Right atrium auricular region (tissue), 2 donors: ENCODE data around the gene WBP1L. TPM values are rescaled to one million over a fixed set of nuclear protein-coding genes. Genes with fewer than 3 reads are reported as not detected.

Experiments
- DNase-seq: peaks from one replicate; pipeline ENCODE4 v3.0.0-alpha.2; 2019; ENCODE audit warnings: low spot score
- H3K27ac ChIP-seq, 2 donors: fragments of 200-600 bp; sonication (generic); 1 replicate in 1 of 2; 2 replicates in 1 of 2; pipeline ENCODE4 v1.5.1; 2016 to 2019
- H3K27me3 ChIP-seq, 2 donors: fragments of 200-600 bp; sonication (generic); one replicate each; pipeline versions ENCODE4 v1.5.1 to v1.6.0; 2017 to 2019
- H3K36me3 ChIP-seq: fragments of 200-600 bp; sonication (generic); one replicate; pipeline ENCODE4 v1.5.1; 2016
- H3K4me1 ChIP-seq, 2 donors: fragments of 200-600 bp; sonication (generic); one replicate each; pipeline versions ENCODE4 v1.5.1 to v1.6.0; 2017 to 2019
- H3K4me3 ChIP-seq, 2 donors: fragments of 200-600 bp; sonication (generic); 1 replicate in 1 of 2; 2 replicates in 1 of 2; pipeline ENCODE4 v1.5.1; 2017 to 2019; ENCODE audit warnings: mild to moderate bottlenecking in 1 of 2, moderate library complexity in 1 of 2
- H3K9me3 ChIP-seq, 2 donors: fragments of 200-600 bp; sonication (generic); one replicate each; pipeline ENCODE4 v1.5.1; 2019
- CTCF ChIP-seq, 2 donors: fragments of 200-600 bp; sonication (generic); IDR thresholded peaks; one replicate each; pipeline ENCODE4 v1.5.1; 2019; ENCODE audit warnings: antibody characterized with exemption in 2 of 2
- total RNA-seq, 2 donors: library from RNA; depleted of rRNA; stranded (reverse); fragments of >200 nt; gene quantifications; one replicate each; pipeline ENCODE4 v1.1.0, GENCODE V29; 2016

WBP1L gene
- total RNA-seq, 2 donors from 2014 or later: 46.1 to 94.4 TPM

GRCh38 chr10:102745157-102745556, 1.4 kb downstream of the WBP1L start:
- peak overlapping the region; percentile 98 for H3K4me3 ChIP-seq
- peaks cover 0 to 30% of the 10 kb centered on the region in 2 donors for H3K4me1 ChIP-seq
- no peaks in the 10 kb centered on the region for H3K9me3 ChIP-seq
- H3K36me3 ChIP-seq: no peaks in the 10 kb centered on the region
- peak overlapping the region; percentile 87 to 94 for H3K27ac ChIP-seq
- no peak for TF ChIP-seq CTCF (IDR thresholded peaks at IDR 0.05)
- no peaks in the 10 kb centered on the region for H3K27me3 ChIP-seq
- no peak for DNase-seq

GRCh38 chr10:102752266-102752930, 8.7 kb downstream of the WBP1L start:
- DNase-seq: peak; percentile 85
- Histone ChIP-seq H3K27ac (peak overlapping the region; percentile 78 to 88), H3K4me1 (peaks cover 0 to 31% of the 10 kb centered on the region in 2 donors), H3K4me3 (no peak overlapping the region), H3K9me3 (no peaks in the 10 kb centered on the region), H3K36me3 (no peaks in the 10 kb centered on the region), H3K27me3 (no peaks in the 10 kb centered on the region)
- TF ChIP-seq CTCF (IDR thresholded peaks at IDR 0.05): no peak

DNA sequence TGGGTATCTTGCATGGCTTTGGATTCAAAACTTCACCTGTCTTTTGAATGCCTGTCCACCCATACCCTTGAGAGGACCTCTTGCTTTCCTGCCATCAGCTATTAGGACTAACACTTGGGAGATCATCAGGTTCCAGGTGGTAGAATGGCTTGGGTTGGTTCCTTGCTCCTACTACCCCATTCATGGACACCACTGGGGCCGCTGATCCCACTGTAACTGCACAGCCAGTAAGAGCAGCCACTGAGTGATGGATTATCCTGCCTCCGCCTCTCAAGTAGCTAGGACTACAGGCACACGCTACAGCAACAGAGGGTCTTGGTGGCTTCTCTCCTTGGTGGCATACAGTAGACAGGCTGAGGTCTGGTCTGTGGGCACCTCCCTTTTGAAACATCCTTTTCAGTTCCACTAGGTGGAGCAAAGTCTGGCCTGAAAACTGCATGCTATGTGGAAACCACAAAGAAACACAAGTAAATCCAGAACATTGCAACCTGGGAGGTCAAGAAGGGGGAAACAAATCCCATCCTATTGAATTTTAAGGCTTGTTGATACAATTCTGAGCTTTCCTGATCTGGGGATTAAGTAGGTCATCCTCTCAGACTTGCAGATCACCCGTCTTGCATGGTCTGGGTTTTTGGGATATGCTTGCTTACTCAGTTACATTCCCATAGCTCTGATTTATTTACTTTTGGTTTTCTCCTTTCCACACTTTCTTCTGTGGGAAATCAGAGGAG, 9.4 kb downstream of the WBP1L start:
- Histone ChIP-seq H3K27ac (peak overlapping the region; percentile 78 to 88), H3K4me1 (peaks cover 0 to 33% of the 10 kb centered on the region in 2 donors), H3K4me3 (no peak overlapping the region), H3K27me3 (no peaks in the 10 kb centered on the region), H3K9me3 (no peaks in the 10 kb centered on the region), H3K36me3 (no peaks in the 10 kb centered on the region)
- TF ChIP-seq CTCF (IDR thresholded peaks at IDR 0.05): peak; percentile 27 to 74
- peak; percentile 63 for DNase-seq

DNA sequence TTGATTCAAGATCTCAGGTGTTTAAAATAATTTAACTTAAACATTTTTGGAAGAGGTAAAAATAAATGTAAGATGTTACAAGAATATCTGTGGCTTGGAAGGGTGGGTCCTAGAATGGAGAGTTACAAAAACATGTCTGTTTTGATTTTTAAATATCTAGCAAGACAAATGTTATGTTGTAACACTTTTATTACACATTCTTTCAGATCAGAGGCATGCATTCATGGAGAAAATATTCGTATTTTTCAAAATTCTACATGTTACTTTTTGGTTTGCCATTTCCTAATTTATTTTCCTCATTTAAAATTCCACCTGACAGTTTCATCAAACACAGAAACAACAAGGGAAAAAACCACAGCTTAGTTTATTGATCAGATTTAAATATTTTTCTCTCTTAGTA, 10.0 kb downstream of the WBP1L start:
- H3K9me3 ChIP-seq: no peaks in the 10 kb centered on the region
- peaks cover 0 to 40% of the 10 kb centered on the region in 2 donors for H3K4me1 ChIP-seq
- no peaks in the 10 kb centered on the region for H3K27me3 ChIP-seq
- H3K4me3 ChIP-seq: no peak overlapping the region
- no peak for DNase-seq
- no peaks in the 10 kb centered on the region for H3K36me3 ChIP-seq
- TF ChIP-seq CTCF (IDR thresholded peaks at IDR 0.05): no peak
- H3K27ac ChIP-seq: peak overlapping the region; percentile 78 to 88

GRCh38 chr10:102757323-102757722, 13.6 kb downstream of the WBP1L start:
- Histone ChIP-seq H3K27ac (peak overlapping the region in 1 of 2 donors; percentile 0), H3K4me1 (peaks cover 0 to 46% of the 10 kb centered on the region in 2 donors)
- TF ChIP-seq CTCF (IDR thresholded peaks at IDR 0.05): no peak

More at GRCh38 chr10:102757323-102757722, 13.6 kb downstream of the WBP1L start:
- Histone ChIP-seq H3K4me3 (no peak overlapping the region), H3K36me3 (no peaks in the 10 kb centered on the region), H3K27me3 (no peaks in the 10 kb centered on the region), H3K9me3 (no peaks in the 10 kb centered on the region)
- no peak for DNase-seq
